Peyer's patch (tissue), 4 donors: ENCODE results near the gene RASSF3. TPM values are rescaled to one million over a fixed set of nuclear protein-coding genes. Genes with fewer than 3 reads are reported as not detected.

Source experiments
- DNase-seq, 3 donors: peaks; one replicate each; pipeline ENCODE4 v3.0.0-alpha.2; 2017 to 2019
- H3K27ac ChIP-seq, 4 donors: fragments of 200-600 bp; sonication (generic); one replicate each; pipeline ENCODE4 v1.5.1; 2016 to 2019
- H3K27me3 ChIP-seq, 2 donors: fragments of 200-600 bp; sonication (generic); one replicate each; pipeline ENCODE4 v1.5.1; 2019
- H3K36me3 ChIP-seq, 3 donors: fragments of 200-600 bp; sonication (generic); one replicate each; pipeline ENCODE4 v1.5.1; 2016 to 2019
- H3K4me1 ChIP-seq, 4 donors: fragments of 200-600 bp; sonication (generic); one replicate each; pipeline ENCODE4 v1.5.1; 2016 to 2019
- H3K4me3 ChIP-seq, 4 donors: fragments of 200-600 bp; sonication (generic); 1 replicate in 3 of 4; 2 replicates in 1 of 4; pipeline ENCODE4 v1.5.1; 2016 to 2019; ENCODE audit warnings: mild to moderate bottlenecking in 1 of 4
- H3K9me3 ChIP-seq, 4 donors: fragments of 200-600 bp; sonication (generic); one replicate each; pipeline ENCODE4 v1.5.1; 2016 to 2019; ENCODE audit warnings: mild to moderate bottlenecking in 1 of 4
- POLR2A ChIP-seq, 2 donors: fragments of 450-650 bp; IDR thresholded peaks; one replicate each; pipeline ENCODE4 v1.5.1; 2017; ENCODE audit warnings: antibody characterized with exemption in 2 of 2, mild to moderate bottlenecking in 2 of 2, moderate library complexity in 2 of 2
- total RNA-seq, 4 donors: library from RNA; depleted of rRNA; stranded (reverse); fragments of >200 nt; gene quantifications; one replicate each; pipeline ENCODE4 v1.1.0, GENCODE V29; 2016
- TF ChIP-seq, protein P1 (sequence below), 6 experiments: fragments of 450-650 bp in 4 of 6; fragments of 200-600 bp in 2 of 6; sonication (generic) in 1 of 6; IDR thresholded peaks; one replicate each; pipeline ENCODE4 v1.5.1; 2017 to 2019; ENCODE audit warnings: antibody characterized with exemption in 6 of 6, mild to moderate bottlenecking in 3 of 6, moderate library complexity in 1 of 6

Gene RASSF3
- total RNA-seq, 4 donors from 2014 or later: 14.3 to 60.2 (median 27.2) TPM

DNA sequence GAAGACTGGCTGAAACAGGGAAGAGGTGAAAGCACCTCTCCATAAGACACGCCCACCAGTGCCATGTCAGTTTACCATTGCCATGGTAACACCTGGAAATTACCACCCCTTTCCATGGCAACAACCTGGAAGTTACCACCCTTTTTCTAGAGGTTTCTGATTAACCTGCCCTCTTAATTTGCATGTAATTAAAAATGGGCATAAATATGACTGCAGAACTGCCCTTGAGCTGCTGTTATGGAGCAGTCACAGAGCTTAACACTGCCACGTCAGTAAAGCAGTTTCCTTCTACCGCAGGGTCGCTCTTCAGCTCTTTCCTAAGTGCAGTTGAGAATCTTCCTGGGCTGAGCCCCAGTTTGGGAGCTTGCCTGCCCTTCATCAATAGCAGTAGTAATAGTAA, 55.2 kb downstream of the RASSF3 start:
- TF ChIP-seq POLR2A (IDR thresholded peaks at IDR 0.05): no peak
- TF ChIP-seq, protein P1, sequence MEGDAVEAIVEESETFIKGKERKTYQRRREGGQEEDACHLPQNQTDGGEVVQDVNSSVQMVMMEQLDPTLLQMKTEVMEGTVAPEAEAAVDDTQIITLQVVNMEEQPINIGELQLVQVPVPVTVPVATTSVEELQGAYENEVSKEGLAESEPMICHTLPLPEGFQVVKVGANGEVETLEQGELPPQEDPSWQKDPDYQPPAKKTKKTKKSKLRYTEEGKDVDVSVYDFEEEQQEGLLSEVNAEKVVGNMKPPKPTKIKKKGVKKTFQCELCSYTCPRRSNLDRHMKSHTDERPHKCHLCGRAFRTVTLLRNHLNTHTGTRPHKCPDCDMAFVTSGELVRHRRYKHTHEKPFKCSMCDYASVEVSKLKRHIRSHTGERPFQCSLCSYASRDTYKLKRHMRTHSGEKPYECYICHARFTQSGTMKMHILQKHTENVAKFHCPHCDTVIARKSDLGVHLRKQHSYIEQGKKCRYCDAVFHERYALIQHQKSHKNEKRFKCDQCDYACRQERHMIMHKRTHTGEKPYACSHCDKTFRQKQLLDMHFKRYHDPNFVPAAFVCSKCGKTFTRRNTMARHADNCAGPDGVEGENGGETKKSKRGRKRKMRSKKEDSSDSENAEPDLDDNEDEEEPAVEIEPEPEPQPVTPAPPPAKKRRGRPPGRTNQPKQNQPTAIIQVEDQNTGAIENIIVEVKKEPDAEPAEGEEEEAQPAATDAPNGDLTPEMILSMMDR (IDR thresholded peaks at IDR 0.05): no peak
- Histone ChIP-seq H3K36me3 (no peaks in the 10 kb centered on the region), H3K27me3 (no peaks in the 10 kb centered on the region), H3K27ac (peak overlapping the region; percentile 28 to 85 (median 38)), H3K4me1 (peaks cover 3 to 50% (median 16%) of the 10 kb centered on the region in 4 donors), H3K4me3 (no peak overlapping the region), H3K9me3 (no peaks in the 10 kb centered on the region)
- peak in 2 of 3 donors; percentile 40 to 62 for DNase-seq

DNA sequence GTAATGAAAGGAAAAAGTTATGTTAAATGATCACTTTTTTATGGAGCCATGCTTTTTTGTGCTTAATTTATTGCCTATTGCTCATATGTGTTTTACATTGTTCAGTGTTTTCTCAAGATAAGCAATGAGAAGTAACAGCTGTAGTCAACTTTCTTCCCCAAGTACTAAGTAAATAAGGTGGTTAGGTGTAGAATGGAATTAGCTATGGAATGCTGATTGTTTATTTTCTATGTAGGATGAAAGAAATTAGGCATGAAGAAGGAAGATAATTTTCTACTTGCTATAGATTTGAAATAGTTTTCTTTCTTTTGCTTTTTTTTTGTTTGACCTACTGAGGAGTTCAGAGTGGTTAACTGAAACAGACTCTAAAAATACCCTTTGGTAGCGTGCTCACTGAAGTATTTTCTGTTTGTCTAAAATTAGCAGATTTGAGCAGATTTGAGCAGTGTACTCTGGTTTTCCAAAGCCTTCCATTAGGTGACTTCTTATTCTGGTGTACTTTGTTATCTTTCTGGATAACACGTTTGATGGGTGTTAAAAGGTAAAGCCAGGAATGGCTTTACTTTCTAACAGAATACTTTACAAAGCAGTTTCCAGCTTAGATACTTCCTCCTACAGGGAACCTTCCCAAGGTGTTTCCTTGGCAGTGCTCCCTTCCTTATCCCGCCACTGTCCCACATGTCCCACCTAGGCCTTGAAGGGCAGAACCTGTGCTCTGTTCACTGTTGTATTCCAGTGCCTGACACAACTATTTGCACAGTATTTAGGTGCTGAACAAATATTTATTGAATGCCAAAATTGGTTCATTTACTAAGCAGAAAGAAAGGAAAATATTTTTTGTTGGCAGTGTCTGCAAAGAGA, 56.0 kb downstream of the RASSF3 start:
- Histone ChIP-seq H3K4me3 (no peak overlapping the region), H3K4me1 (peaks cover 10 to 58% (median 20%) of the 10 kb centered on the region in 4 donors), H3K36me3 (no peaks in the 10 kb centered on the region), H3K27ac (peak overlapping the region; percentile 28 to 85 (median 38)), H3K9me3 (no peaks in the 10 kb centered on the region), H3K27me3 (no peaks in the 10 kb centered on the region)
- DNase-seq: peak in 1 of 3 donors; percentile 10
- TF ChIP-seq POLR2A (IDR thresholded peaks at IDR 0.05): no peak
- TF ChIP-seq, protein P1 (IDR thresholded peaks at IDR 0.05): no peak

DNA sequence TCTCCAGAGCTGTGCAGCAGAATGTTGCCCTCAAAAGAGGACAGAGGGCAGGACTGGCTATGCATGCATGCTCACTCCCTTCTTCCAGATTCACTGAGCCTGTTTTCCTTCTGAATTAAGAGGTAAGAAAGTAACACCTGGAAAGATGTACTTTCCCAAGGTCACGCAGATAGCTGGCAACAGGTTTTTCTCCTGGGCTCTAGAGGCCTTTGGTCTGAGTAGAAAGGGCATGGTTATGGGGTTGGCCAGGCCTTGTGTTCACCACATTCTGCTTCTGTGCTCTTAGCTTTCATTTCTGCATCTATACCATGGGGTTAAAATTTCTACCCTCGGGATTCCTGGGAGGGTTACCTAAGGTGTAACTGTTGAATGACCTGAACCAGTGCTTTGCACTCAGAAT, 57.5 kb downstream of the RASSF3 start:
- peak in 1 of 3 donors; percentile 14 for DNase-seq
- TF ChIP-seq, protein P1 (IDR thresholded peaks at IDR 0.05): no peak
- TF ChIP-seq POLR2A (IDR thresholded peaks at IDR 0.05): no peak
- Histone ChIP-seq H3K9me3 (no peaks in the 10 kb centered on the region), H3K27me3 (no peaks in the 10 kb centered on the region), H3K27ac (peak overlapping the region; percentile 1 to 85 (median 20)), H3K36me3 (no peaks in the 10 kb centered on the region), H3K4me3 (no peak overlapping the region), H3K4me1 (peaks cover 10 to 73% (median 25%) of the 10 kb centered on the region in 4 donors)

DNA sequence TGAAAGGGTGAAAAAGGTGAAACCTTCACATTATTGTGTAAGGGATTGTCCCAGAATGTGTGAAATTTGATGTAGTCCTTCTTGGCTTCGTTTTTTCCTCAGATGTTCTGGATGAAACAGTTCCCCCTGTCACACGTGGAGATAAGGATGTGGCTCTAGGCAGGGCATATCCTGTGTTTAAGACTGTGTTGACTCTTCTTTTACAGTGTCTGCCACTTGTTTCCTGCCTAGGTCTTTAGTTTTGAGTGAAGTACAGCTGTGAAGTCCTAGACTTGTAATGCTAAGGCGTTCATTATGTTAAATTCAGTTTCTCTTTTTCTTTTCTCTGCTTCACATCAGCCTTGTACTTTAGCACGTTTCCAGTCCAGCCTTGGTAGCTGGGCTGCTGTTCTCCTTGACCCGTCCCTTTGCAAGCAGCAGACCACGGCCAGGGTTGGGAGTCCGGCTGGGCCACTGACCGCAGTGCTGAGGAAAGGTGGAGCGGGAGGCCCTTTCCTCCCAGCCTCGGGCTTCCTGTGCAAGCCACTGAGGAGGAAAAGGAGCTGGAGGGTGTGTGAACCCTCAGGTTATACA, 59.1 kb downstream of the RASSF3 start:
- H3K36me3 ChIP-seq: no peaks in the 10 kb centered on the region
- H3K9me3 ChIP-seq: no peaks in the 10 kb centered on the region
- peak overlapping the region; percentile 13 to 36 (median 20) for H3K4me3 ChIP-seq
- DNase-seq: peak; percentile 61 to 78 (median 78)
- H3K4me1 ChIP-seq: peaks cover 17 to 89% (median 31%) of the 10 kb centered on the region in 4 donors
- peak overlapping the region; percentile 58 to 85 (median 79) for H3K27ac ChIP-seq
- TF ChIP-seq, protein P1 (IDR thresholded peaks at IDR 0.05): no peak
- no peak for TF ChIP-seq POLR2A (IDR thresholded peaks at IDR 0.05)
- H3K27me3 ChIP-seq: no peaks in the 10 kb centered on the region

DNA sequence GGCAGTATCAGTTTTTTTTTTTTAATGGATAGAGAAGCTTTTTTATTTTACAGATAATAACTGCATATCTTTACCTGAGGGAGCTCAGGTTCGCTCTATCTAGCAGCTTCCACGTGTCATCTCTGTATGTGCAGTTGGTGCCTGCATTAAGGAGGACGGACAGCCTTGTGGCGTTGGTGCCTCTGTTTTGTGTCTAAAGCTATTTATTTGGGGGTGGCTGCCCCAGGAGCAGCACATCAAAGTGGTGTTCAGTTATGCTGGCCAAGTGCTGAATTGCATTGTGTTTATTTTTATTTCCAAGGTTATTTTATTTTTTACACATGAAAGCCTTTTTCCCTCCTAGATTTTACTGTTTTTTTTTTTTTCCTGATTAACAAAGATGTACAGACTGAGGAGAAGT, 59.7 kb downstream of the RASSF3 start:
- peak overlapping the region in 1 of 4 donors; percentile 36 for H3K4me3 ChIP-seq
- no peaks in the 10 kb centered on the region for H3K9me3 ChIP-seq
- no peaks in the 10 kb centered on the region for H3K27me3 ChIP-seq
- H3K27ac ChIP-seq: peak overlapping the region in 3 of 4 donors; percentile 58 to 85 (median 82)
- no peaks in the 10 kb centered on the region for H3K36me3 ChIP-seq
- peaks cover 17 to 94% (median 35%) of the 10 kb centered on the region in 4 donors for H3K4me1 ChIP-seq
- DNase-seq: peak in 1 of 3 donors; percentile 17
- no peak for TF ChIP-seq POLR2A (IDR thresholded peaks at IDR 0.05)
- TF ChIP-seq, protein P1 (IDR thresholded peaks at IDR 0.05): no peak
